GM21786 (cell line): ENCODE data around the gene CAPN5.
"Not testable (repeated sequence)": the region's sequence is repeated elsewhere in the genome, so short reads cannot be mapped to it uniquely, and the experiment has no call there.

Experiments
- ATAC-seq: cut with Tn5 transposase; IDR thresholded peaks from one replicate; pipeline ENCODE4 v1.9.1; 2021; ENCODE audit not compliant: unreplicated experiment

Gene CAPN5

GRCh38 chr11:77042111-77042726, 24.6 kb upstream of the CAPN5 start:
- no peak for ATAC-seq

GRCh38 chr11:77044356-77044755, 22.4 kb upstream of the CAPN5 start:
- no peak for ATAC-seq

DNA sequence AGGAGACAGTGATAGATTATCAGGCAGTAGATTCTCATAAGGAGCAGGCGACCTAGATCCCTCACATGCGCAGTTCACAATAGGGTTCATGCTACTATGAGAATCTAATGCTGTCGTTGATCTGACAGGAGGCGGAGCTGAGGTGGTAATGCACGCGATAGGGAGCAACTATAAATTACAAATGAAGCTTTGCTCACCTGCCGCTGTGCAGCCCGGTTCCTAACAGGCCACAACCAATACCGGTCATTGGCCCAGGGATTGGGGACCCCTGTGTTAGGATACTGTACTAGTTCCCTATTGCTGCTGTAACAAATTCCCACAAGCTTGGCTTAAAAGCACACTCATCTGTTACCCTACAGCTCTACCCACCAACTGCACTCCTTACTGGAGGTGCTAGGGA, 21.9 kb upstream of the CAPN5 start:
- ATAC-seq, result no peak

GRCh38 chr11:77046060-77046501, 20.7 kb upstream of the CAPN5 start:
- ATAC-seq, result no peak

- peak; percentile 93 for ATAC-seq
These were observed 19.5 kb upstream of the CAPN5 start for GRCh38 chr11:77047007-77047927.

GRCh38 chr11:77047928-77048446, 18.8 kb upstream of the CAPN5 start:
- not testable (repeated sequence) for ATAC-seq

GRCh38 chr11:77049026-77049425, 17.7 kb upstream of the CAPN5 start:
- ATAC-seq, result no peak

DNA sequence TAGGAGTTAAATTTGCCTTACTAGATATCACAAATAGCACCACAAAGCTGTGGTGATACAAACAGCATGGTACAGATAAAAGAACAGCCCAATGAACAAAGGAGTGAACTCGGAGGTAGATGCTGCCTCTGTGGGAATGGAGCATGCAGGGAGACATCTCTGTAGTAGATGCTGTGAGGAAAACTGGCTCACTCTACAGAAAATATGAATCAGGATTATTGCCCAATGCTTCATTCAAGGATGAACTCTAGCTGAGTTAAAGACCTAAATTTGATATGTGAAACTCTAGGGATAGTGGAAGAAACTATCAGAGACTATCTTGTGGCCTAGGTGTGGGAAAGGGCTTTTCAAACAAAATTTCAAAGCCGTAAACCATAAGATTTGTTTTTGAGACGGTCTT, 15.3 kb upstream of the CAPN5 start:
- ATAC-seq, result no peak

- ATAC-seq, result no peak
These were observed 14.3 kb upstream of the CAPN5 start for GRCh38 chr11:77052518-77052917.

DNA sequence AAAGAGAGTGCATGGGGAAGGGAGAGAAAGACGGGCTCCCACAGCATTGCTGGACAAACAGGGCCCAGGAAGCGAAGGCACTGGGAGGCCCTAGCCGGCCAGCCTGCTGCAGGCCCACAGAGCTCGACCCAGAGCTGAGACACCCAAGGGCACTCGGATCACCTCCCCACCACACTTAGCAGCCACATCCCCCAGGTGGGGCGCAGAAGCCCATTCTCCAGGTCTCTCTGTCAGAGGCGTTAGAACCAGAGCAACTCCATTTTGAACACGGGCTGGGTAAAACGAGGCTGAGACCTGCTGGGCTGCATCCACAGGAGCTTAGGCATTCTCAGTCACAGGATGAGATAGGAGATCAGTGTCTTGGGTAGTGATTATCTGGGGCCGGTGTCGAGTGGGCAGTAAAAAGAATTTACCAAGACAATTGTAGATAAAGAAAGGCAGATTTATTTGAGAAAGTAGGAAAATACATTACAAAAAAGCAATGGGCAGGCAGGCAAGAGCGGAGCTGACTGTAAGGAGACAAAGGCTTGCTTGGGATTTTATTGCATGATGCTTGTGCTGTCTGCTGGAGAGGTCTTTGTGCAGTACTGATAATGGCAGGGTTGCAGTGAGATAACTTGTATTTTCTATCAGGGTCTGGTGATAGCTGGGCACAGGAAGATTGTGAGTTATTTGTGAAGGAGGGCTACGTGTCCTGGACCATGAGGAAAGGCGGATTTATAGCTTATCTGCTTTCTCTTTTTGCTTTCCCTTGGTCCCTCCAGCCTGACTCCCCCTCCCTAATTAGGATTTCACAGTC, 13.4 kb upstream of the CAPN5 start:
- ATAC-seq, result no peak

- no peak for ATAC-seq
These were observed 12.7 kb upstream of the CAPN5 start for GRCh38 chr11:77054084-77054483.

DNA sequence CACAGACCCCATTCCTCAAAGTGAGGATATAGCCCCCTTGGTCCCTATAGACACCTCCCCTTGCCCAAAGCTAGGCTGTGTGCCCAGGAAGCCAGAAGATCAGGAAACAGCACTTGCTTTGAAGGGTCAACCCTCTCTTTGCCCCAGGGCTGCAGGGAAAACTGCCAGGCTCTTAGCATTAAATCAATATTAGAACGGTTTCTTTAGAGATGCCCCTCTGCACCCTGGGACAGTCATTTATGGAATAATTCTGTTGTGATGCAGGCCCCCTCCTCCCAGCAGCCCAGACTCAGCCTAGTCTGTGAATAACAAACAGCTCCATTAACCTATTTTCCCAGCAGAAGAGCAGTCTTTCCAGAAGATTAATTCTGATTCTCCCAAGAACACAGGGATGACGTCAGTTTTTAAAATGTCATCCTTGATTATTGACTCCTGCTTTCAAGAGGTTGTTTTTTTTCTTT, 11.6 kb upstream of the CAPN5 start:
- no peak for ATAC-seq

DNA sequence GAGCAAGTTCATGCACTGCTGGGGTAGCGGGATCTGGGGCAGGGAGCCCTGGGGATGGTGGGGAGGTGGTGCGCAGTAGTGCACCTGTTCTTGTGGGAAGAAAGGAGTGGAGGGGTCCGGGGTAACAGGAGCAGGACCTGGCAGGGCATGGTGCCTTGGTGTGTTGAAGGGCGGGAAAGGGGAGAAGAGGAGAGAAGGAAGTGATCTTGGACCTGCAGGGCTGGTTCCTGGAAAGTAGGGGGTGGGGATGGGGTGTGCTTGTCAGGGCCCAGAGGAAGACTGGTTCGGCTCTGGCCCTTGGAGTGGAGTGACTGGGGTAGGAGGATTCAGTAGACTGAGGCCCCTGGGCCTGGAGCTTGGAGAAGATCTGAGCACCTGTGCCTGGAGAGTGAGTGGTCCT, 10.9 kb upstream of the CAPN5 start:
- ATAC-seq, result no peak

DNA sequence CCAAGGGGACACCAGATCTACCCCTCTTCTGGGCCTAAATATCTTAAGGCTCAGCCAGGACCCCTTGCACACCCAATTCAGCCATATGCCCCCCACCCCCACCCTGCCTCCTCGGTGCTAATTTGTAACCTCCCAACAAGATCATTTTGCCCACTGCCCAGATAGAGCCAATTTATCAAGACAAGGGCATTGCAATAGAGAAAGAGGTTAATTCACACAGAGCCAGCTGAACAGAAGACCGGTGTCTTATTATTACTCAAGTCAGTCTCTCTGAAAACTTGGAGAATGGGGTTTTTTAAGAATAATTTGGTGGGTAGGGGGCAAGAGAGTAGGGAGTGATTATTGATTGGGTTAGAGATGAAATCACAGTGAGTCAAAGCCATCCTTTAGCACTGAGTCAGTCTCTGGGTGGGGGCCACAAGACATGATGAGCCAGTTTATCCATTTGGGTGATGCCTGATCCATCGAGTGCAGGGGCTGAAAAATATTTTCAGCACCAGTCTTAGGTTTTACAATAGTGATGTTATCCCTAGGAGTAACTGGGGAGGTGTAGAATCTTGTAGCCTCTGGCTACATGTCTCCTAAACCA, 9.9 kb upstream of the CAPN5 start:
- no peak for ATAC-seq

DNA sequence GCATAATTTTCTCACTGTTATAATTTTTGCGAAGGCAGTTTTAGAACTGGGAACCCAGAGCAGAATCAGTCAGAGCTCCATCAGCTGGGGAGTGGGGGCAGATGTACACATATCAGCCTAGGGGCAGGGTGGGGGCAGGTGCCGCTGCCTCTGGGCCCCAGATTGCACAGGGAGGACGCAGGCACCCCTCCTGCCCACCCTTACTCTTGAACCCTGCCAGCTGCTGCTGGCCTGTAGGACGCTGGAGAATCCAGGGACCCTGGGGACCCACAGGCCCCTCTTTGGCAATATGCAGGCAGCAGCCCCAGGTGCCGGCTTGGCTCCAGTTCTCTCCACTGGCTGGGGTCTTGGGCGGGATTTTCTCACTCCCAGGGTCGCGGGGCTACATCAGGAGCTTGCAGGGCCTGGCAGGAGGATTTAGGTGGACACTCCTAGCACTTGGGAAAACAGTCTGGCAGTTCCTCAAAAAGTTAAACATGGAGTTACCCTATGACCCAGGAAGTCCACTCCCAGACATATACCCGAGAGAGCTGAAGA, 8.8 kb upstream of the CAPN5 start:
- ATAC-seq, result no peak

DNA sequence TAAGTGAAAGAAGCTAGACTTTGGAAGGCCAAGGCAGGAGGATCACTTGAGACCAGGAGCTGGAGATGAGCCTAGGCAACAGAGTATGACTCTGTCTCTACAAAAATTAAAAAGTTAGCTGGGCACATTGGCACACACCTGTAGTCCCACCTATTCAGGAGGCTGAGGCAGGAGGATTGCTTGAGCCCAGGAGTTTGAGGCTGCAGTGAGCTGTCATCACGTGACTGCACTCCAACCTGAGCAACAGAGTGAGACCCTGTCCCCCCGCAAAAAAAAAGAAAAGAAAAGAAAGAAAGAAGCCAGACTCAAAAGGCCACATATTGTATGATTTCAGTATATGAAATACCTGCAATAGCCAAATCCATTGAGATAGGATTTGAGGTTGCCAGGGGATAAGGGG, 7.9 kb upstream of the CAPN5 start:
- ATAC-seq, result no peak

- ATAC-seq, result no peak
These were observed 7.0 kb upstream of the CAPN5 start for GRCh38 chr11:77059806-77060205.

DNA sequence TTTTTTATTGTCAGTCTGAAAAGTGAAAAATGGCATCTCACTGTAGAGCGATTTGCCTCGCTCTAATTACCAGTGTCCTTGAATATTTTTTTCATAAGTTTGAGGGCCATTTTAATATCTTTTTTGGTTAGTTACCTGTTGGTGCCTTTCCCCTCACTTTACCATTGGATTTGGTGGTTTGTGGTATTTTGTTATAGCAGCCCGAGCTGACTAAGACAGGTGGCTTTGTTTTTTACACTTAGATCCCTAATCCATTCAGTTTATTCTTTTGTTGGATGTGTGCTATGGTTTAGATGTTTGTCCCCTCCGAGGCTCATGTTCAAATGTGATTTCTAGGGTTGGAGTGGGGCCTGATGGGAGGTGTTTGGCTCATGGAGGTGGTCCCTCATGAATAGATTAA, 6.5 kb upstream of the CAPN5 start:
- no peak for ATAC-seq

DNA sequence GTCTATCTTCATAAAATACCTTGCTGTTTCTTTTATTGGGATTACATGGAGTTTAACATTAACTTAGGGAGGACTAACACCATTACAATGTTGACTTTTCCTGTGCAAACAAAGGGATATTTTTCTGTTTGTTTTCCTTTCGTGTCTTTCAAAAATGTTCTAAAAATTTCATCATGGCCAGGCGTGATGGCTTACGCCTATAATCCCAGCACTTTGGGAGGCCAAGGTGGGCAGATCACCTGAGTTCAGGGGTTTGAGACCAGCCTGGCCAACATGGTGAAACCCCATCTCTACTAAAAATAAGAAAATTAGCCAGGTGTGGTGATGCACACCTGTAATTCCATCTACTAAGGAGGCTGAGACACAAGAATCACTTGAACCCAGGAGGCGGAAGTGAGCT, 5.5 kb upstream of the CAPN5 start:
- ATAC-seq, result not testable (repeated sequence)

DNA sequence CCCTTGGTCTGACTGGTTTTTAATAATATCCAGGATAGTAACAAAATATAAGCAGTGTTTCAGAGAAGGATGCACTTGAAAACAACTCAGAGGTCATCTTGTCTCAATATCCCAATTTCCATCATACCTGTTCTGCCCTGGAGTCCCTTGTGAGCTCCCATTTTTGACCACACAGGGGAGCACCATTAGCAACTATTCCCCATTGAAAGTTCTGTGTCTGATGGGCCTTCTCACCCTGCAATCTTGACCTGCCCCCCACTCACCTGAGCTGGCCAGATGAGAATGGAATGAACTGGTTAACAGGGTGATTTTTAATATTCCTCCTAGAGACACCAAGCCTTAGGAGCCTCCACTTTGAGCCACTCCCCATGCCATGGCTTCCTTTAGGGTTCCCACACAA, 3.8 kb upstream of the CAPN5 start:
- no peak for ATAC-seq

DNA sequence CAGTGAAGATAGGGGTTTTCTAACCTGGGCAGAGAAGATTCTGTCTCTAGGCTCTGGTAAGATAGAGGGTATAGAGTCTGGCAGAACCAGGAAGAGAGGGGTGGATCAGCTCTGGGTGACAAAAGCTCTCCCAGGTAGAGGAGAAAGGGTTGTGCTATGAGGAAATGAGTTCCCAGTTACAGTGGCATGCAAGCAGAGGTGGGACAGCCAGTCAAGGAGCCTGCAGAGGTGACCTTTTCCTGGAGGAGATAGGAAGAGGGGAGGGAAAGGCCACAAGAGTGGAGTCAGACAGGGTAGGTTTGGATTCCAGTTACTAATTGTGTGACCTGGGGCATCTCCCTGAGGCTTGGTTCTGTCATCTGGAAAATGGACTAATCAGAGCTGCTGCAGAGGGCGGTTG, 3.4 kb upstream of the CAPN5 start:
- ATAC-seq, result no peak
